Thymus (tissue), 11 donors: Measurements from ENCODE around the gene ATP2B3. TPM values are rescaled to one million over a fixed set of nuclear protein-coding genes. Genes with fewer than 3 reads are reported as not detected.

Source experiments
- DNase-seq, 9 donors: peaks; one replicate each; pipeline ENCODE4 v3.0.0-alpha.2; 2013; ENCODE audit warnings: low spot score in 9 of 9, low read depth in 6 of 9, missing footprints in 1 of 9
- H3K27ac ChIP-seq, 2 donors: one replicate each; pipeline ENCODE4 v1.5.1; 2013; ENCODE audit warnings: control low read depth in 1 of 2, low read depth in 1 of 2, low read length in 1 of 2, mild to moderate bottlenecking in 1 of 2, moderate library complexity in 1 of 2
- H3K27me3 ChIP-seq, 2 donors: one replicate each; pipeline ENCODE4 v1.5.1; 2013; ENCODE audit warnings: low read length in 1 of 2; ENCODE audit not compliant: control insufficient read depth in 2 of 2, insufficient read depth in 1 of 2
- H3K36me3 ChIP-seq, 2 donors: one replicate each; pipeline ENCODE4 v1.5.1; 2013; ENCODE audit warnings: low read length in 1 of 2, mild to moderate bottlenecking in 1 of 2, moderate library complexity in 1 of 2; ENCODE audit not compliant: control insufficient read depth in 2 of 2, insufficient read depth in 2 of 2
- H3K4me1 ChIP-seq, 2 donors: one replicate each; pipeline ENCODE4 v1.5.1; 2013; ENCODE audit warnings: low read length in 2 of 2; ENCODE audit not compliant: control insufficient read depth in 2 of 2, insufficient read depth in 2 of 2
- H3K4me3 ChIP-seq, 2 donors: one replicate each; pipeline ENCODE4 v1.5.1; 2013; ENCODE audit warnings: low read length in 2 of 2, control low read depth in 1 of 2, mild to moderate bottlenecking in 1 of 2
- H3K9me3 ChIP-seq, 2 donors: one replicate each; pipeline ENCODE4 v1.5.1; 2013; ENCODE audit warnings: low read length in 1 of 2, mild to moderate bottlenecking in 1 of 2; ENCODE audit not compliant: control insufficient read depth in 2 of 2, insufficient read depth in 1 of 2
- WGBS: extraction: QIAGEN DNeasy Blood & Tissue Kit; methylation state at CpG from one replicate; pipeline ENCODE4 v1.1.7; 2013; 5-methylcytosine and 5-hydroxymethylcytosine counted together
- polyA plus RNA-seq: library from polyadenylated mRNA; stranded (reverse); fragments of 200-250 nt; gene quantifications from one replicate; pipeline ENCODE4 v1.2.3, GENCODE V29; 2013
- total RNA-seq: library from RNA; stranded (reverse); fragments of 120-200 nt; gene quantifications from one replicate; pipeline ENCODE4 v1.2.4, GENCODE V29; 2013
- donor health status: healthy.

ATP2B3 gene
- total and polyA plus RNA-seq, 2 donors, result 0.02 to 0.09 TPM

DNA sequence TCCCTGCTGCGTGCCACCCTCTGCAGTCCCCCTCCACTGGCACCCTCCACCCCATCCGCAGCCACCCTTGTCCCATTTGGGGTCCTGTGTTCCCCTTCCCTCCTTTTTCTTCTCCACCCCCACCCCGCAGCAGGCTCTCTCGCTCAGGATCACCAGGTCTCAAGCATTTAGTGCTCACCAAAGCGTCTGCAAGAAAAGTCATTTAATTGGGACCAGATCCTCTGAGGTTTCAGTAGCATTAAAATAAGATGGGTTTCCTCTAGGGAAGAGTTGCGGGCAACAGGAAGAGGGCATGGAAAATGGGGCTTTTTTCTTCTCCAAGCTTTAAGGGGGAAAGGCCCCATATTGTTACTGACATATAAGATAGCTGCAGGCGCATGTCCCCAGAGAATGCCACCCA lies 42.2 kb upstream of the ATP2B3 start:
- H3K27ac ChIP-seq, result no peak overlapping the region
- no peaks in the 10 kb centered on the region for H3K36me3 ChIP-seq
- peaks cover 0 to 11% of the 10 kb centered on the region in 2 donors for H3K27me3 ChIP-seq
- H3K4me3 ChIP-seq, result no peak overlapping the region
- peaks cover 3 to 26% of the 10 kb centered on the region in 2 donors for H3K4me1 ChIP-seq
- no peaks in the 10 kb centered on the region for H3K9me3 ChIP-seq
- WGBS, result 97% methylated on average over 7 of the region's 7 CpGs
- no peak for DNase-seq

- no peaks in the 10 kb centered on the region for H3K36me3 ChIP-seq
- WGBS, result 93% methylated on average over 11 of the region's 11 CpGs
- peaks cover 3 to 26% of the 10 kb centered on the region in 2 donors for H3K4me1 ChIP-seq
- peaks cover 0 to 11% of the 10 kb centered on the region in 2 donors for H3K27me3 ChIP-seq
- no peak overlapping the region for H3K27ac ChIP-seq
- H3K4me3 ChIP-seq, result no peak overlapping the region
- no peak for DNase-seq
- H3K9me3 ChIP-seq, result no peaks in the 10 kb centered on the region
Observed at GRCh38 chrX:153475751-153476281, 41.6 kb upstream of the ATP2B3 start.

DNA sequence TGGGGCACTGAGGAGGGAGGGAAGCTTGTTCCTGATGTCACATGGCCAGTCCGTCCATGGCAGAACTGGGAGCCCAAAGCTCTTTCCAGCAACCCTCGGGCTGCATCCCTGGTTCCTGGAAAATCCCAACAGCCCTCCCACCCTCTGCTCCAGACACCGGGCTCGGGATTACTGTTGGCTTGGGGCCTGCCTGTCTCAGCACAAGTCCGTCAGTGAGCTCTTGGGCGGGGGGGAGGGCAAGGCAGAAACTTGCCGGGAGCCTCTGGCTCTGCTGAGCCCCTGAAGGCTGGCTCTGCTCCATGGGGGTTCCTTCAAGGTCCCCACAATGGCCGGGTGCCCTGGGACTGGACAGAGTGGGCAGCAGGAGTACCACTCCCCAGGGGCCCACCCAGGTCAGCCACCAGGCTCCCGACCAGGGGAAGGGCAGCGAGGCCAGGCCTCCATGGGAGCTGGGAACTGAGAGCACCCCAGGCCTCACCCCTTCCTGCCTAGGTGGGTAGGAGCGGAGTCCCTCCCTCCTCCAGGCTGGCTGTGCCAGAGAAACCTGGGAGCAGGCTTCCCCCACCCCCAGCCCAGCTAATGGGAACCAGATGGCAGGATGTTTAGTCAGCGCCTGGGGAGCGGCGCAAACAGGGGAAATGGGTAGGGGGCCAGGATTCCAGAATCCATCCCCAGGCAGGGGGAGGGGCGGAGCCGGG lies 40.6 kb upstream of the ATP2B3 start:
- DNase-seq, result no peak
- no peaks in the 10 kb centered on the region for H3K36me3 ChIP-seq
- peaks cover 3 to 19% of the 10 kb centered on the region in 2 donors for H3K4me1 ChIP-seq
- 92% methylated on average over 16 of the region's 16 CpGs for WGBS
- no peak overlapping the region for H3K27ac ChIP-seq
- H3K9me3 ChIP-seq, result no peaks in the 10 kb centered on the region
- H3K4me3 ChIP-seq, result no peak overlapping the region
- peaks cover 0 to 11% of the 10 kb centered on the region in 2 donors for H3K27me3 ChIP-seq

GRCh38 chrX:153477364-153477857 lies 40.0 kb upstream of the ATP2B3 start:
- H3K4me1 ChIP-seq, result peaks cover 3 to 19% of the 10 kb centered on the region in 2 donors
- no peak for DNase-seq
- 92% methylated on average over 11 of the region's 11 CpGs for WGBS
- no peak overlapping the region for H3K27ac ChIP-seq
- peaks cover 0 to 11% of the 10 kb centered on the region in 2 donors for H3K27me3 ChIP-seq
- no peak overlapping the region for H3K4me3 ChIP-seq
- no peaks in the 10 kb centered on the region for H3K9me3 ChIP-seq
- no peaks in the 10 kb centered on the region for H3K36me3 ChIP-seq

- peaks cover 3 to 19% of the 10 kb centered on the region in 2 donors for H3K4me1 ChIP-seq
- WGBS, result 97% methylated on average over 9 of the region's 9 CpGs
Observed at GRCh38 chrX:153477901-153478300, 39.5 kb upstream of the ATP2B3 start.

DNA sequence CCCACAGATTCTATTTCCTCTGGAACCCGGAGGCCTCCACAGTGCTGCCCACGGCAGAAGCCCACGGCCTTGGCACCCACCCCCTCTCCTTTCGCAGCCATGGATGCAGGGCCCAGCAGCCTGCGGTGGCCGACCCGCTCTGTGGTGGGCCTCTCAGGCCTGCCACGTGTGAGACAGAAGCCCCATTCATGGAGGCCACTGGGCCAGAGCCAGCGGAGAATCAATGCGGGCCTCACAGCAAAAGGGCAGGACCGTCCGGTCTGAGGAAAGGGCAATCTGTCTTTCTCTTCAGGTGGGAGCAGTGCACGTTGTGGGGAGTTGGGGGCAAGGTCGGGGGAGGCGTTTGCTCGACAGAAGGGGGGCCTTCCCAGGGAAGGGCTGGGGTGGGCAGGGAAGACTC lies 38.7 kb upstream of the ATP2B3 start:
- Histone ChIP-seq H3K27me3 (peaks cover 0 to 11% of the 10 kb centered on the region in 2 donors), H3K4me1 (peaks cover 3 to 24% of the 10 kb centered on the region in 2 donors), H3K4me3 (no peak overlapping the region), H3K9me3 (no peaks in the 10 kb centered on the region), H3K27ac (no peak overlapping the region), H3K36me3 (no peaks in the 10 kb centered on the region)
- DNase-seq, result no peak
- 94% methylated on average over 16 of the region's 16 CpGs for WGBS

More at GRCh38 chrX:153477901-153478300, 39.5 kb upstream of the ATP2B3 start:
- no peak overlapping the region for H3K4me3 ChIP-seq
- no peaks in the 10 kb centered on the region for H3K36me3 ChIP-seq
- no peak overlapping the region for H3K27ac ChIP-seq
- peaks cover 0 to 11% of the 10 kb centered on the region in 2 donors for H3K27me3 ChIP-seq
- no peak for DNase-seq
- no peaks in the 10 kb centered on the region for H3K9me3 ChIP-seq

GRCh38 chrX:153481043-153481442 lies 36.4 kb upstream of the ATP2B3 start:
- 98% methylated on average over 13 of the region's 13 CpGs for WGBS
- DNase-seq, result no peak
- Histone ChIP-seq H3K4me3 (no peak overlapping the region), H3K27ac (no peak overlapping the region), H3K4me1 (peaks cover 0 to 22% of the 10 kb centered on the region in 2 donors), H3K36me3 (no peaks in the 10 kb centered on the region), H3K9me3 (no peaks in the 10 kb centered on the region), H3K27me3 (no peaks in the 10 kb centered on the region)

DNA sequence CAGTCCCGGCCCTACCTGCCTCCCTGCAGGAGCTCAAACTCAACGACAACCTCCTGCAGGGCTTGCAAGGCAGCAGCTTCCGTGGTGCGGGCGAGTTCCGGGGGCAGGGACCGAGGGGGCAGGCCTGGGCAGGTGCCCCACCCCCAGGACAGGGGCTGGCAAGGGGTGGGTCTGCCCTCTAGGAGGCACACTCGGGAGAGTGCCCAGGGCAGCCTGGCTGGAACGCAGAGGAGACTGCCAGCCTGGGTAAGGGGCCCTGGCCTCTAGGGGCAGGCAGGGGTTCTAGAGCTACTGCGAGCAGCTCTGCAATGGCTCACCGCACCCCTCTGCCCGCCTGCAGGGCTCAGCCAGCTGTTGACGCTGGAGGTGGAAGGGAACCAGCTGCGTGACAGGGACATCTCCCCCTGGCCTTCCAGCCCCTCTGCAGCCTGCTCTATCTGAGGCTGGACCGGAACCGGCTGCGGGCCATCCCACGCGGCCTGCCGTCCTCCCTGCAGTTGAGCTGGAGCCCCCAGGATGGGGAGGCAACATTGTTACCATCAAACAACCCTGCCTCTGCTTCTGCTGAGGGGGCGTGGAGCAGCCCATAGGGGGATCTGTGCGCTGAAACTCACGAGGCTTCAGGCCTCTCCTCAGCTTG lies 34.9 kb upstream of the ATP2B3 start:
- Histone ChIP-seq H3K36me3 (no peaks in the 10 kb centered on the region), H3K27ac (no peak overlapping the region), H3K4me1 (peaks cover 0 to 22% of the 10 kb centered on the region in 2 donors), H3K27me3 (no peaks in the 10 kb centered on the region), H3K9me3 (no peaks in the 10 kb centered on the region), H3K4me3 (no peak overlapping the region)
- WGBS, result 98% methylated on average over 23 of the region's 23 CpGs
- no peak for DNase-seq
